Activated gamma-delta T cell treated with anti-CD3 and anti-CD28 coated beads, Interleukin-2, amount 50 U/mL, for 16 hours (primary cell): ENCODE data around the gene LSM14A.

Experiments used
- DNase-seq: peaks from one replicate; pipeline ENCODE4 v3.0.0-alpha.2; 2020; ENCODE audit warnings: low read depth

Gene LSM14A

DNA sequence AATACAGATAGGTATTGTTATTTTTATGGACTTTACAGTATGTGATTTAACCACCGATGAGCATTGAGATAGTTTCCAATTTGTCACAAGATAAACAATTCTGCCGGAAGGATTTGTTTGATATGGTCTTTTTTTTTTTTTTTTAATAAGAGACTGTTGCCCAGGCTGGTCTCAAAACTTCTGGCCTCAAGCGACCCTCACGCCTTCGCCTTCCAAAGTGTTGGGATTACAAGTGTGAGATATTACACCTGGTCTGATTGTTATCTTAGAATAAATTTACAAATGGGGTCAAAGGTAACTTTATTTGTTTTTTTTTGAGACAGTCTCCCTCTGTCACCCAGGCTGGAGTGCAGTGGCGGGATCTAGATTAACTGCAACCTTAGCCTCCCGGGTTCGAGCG is 83.2 kb downstream of the LSM14A start:
- DNase-seq = no peak

- DNase-seq = no peak
Measured at GRCh38 chr19:34256835-34257558, 84.7 kb downstream of the LSM14A start.

GRCh38 chr19:34257559-34257924 is 85.2 kb downstream of the LSM14A start:
- DNase-seq = no peak

DNA sequence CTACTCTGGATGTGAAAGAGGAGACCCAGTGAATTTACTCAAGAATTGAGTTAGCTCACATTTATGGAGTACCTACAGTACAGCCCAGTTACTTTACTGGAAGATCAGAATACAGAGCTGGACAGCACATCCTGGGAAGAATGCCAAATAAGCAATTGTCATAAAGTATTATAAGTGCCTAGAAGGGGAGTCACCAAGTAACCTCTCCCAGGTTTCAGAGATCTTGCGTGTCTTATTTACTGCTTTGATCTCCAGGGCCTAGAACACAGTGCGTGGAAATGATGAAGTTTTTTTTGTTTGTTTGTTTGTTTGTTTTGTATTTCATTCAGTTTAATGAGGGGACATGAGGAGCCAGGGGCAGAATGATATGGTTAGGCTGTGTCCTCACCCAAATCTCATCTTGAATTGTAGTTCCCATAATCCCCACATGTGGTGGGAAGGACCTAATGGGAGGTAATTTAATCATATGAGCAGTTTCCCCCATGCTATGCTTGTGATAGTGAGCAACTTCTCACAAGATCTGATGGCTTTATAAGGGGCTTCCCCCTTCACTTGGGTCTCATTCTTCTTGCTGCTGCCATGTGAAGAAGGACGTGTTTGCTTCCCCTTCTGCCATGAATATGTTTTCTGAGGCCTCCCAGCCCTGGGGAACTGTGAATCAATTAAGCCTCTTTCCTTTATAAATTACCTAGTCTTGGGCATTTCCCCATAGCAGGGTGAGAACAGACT is 87.2 kb downstream of the LSM14A start:
- DNase-seq = no peak

GRCh38 chr19:34260771-34261173 is 88.5 kb downstream of the LSM14A start:
- no peak for DNase-seq

- no peak for DNase-seq
Measured at GRCh38 chr19:34261334-34262109, 89.2 kb downstream of the LSM14A start.

GRCh38 chr19:34263745-34264237 is 91.5 kb downstream of the LSM14A start:
- no peak for DNase-seq

DNA sequence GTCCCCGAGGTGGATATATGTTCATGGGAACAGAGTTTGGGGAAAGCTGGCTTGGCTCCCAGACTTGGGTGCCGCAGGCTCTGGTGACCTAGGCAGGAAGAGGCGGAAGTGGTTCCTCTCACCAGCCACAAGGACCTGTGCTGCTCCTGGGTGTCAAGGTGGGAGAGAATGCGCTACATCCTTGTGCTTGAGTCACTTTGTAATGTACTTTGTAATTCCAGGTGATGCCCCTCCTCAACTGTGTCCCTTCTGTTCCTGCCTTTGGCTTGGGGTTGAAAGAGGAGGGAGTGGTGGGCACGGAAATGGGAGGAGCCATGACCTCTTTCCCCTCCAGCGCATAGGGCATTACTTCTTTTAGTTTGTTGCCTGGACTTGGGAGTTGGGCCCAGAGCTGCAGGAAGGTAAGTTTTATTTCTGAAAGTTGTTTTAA is 92.9 kb downstream of the LSM14A start:
- DNase-seq = no peak

DNA sequence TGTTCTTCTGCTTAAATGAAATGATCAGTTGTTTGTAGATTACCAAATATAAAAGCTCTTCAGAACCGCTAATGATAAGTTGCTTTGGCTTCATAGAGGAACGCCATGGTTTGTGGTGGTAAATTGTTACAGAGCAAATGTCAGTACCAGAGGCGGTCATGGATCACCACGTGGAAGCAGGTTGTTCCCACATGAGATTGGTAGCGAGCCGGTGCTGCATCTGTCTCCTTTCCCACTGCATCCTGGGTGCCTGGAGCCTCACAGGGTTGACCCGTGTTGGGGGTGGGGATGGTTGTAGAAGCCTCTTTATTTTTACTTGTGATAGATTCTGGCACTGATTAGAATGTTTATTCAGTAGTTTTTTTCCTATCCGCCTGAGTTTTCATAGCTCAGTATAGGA is 96.8 kb downstream of the LSM14A start:
- no peak for DNase-seq

- DNase-seq = no peak
Measured at GRCh38 chr19:34269489-34269888, 97.2 kb downstream of the LSM14A start.

GRCh38 chr19:34269968-34270621 is 97.8 kb downstream of the LSM14A start:
- peak; percentile 48 for DNase-seq

- no peak for DNase-seq
Measured at GRCh38 chr19:34273121-34273520, 100.8 kb downstream of the LSM14A start.

- DNase-seq = no peak
Measured at GRCh38 chr19:34274284-34274826, 102.1 kb downstream of the LSM14A start.

- DNase-seq = no peak
Measured at GRCh38 chr19:34274827-34275625, 102.7 kb downstream of the LSM14A start.

DNA sequence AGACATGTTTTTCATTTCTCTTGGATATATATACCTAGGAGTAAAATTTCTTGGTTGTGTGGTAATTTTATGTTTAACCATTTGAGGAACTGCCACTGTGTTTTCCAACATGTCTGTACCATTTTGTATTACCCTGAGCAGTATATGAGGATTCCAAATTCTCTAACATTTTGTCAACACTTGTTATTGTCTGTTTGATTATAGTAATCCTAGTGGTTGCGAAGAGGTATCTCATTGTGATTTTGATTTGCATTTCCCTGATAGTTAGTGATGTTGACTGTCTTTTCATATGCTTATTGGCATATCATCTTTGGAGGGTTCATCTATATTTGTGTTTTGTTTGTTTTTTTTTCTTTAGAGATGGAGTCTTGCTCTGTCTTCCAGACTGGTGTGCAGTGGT is 103.4 kb downstream of the LSM14A start:
- DNase-seq = no peak

DNA sequence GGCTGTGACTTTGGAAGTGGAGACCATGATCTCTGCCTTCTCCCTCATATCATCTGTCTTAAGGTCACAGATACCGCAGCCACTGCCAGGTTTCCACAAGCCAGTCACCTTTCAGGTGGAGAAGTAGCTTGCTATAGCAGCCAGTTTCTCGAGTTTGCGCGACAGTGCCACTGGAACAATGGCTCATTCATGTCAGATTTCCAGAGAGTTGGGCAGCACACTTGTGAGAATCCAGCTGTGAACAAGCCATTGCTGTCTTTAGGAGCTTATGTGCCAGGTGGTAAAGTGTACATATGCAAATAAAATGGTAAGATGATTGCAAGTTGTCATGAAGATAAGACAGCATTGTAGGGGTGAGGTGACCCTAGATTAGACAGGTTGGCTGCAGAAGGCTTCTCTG is 104.3 kb downstream of the LSM14A start:
- DNase-seq = no peak

- DNase-seq = no peak
Measured at GRCh38 chr19:34277244-34277643, 104.9 kb downstream of the LSM14A start.

GRCh38 chr19:34278783-34279182 is 106.5 kb downstream of the LSM14A start:
- DNase-seq = no peak
